K562 (cell line): ENCODE results near the gene TRMT44. TPM values are rescaled to one million over a fixed set of nuclear protein-coding genes. Genes with fewer than 3 reads are reported as not detected.

Experiments used
- CHD7 ChIP-seq: fragments of 200-600 bp; sonication (generic); IDR thresholded peaks from one replicate; pipeline ENCODE4 v1.6.1; 2012; ENCODE audit warnings: mild to moderate bottlenecking, low read depth, low read length, inconsistent platforms
- TGIF2 ChIP-seq: sonication (generic); formaldehyde crosslinking; IDR thresholded peaks from 2 replicates; pipeline ENCODE4 v1.8.1; 2022; ENCODE audit warnings: mild to moderate bottlenecking, missing genetic modification reagents, moderate library complexity
- ZNF609 ChIP-seq: sonication (generic); formaldehyde crosslinking; IDR thresholded peaks from 2 replicates; pipeline ENCODE4 v1.8.1; 2023; ENCODE audit warnings: missing genetic modification reagents, mild to moderate bottlenecking, borderline replicate concordance
- polyA plus RNA-seq, 8 experiments: library from polyadenylated mRNA; depleted of rRNA in 4 of 8; stranded (reverse) in 5 of 8; unstranded in 3 of 8; fragments of >200 nt; fragmentation: Nextera tagmentation in 2 of 8; fragmentation: Illumina TruSeq in 1 of 8; extraction: Ambion mirVana in 2 of 8; extraction: Trizol in 1 of 8; gene quantifications; 2 replicates each; pipeline versions ENCODE4 v1.2.1 to v1.2.3, GENCODE V29; 2011 to 2014; ENCODE audit warnings: inconsistent platforms in 1 of 8, missing spikeins in 1 of 8
- total RNA-seq, 7 experiments: library from RNA; depleted of rRNA in 6 of 7; stranded (reverse); fragments of >200 nt in 6 of 7; fragmentation: Illumina TruSeq in 2 of 7; extraction: Trizol in 2 of 7; gene quantifications; 2 replicates each; pipeline versions ENCODE4 v1.2.1 to v1.2.3, GENCODE V29; 2011 to 2021; ENCODE audit warnings: low replicate concordance in 1 of 7

The TRMT44 gene
- total and polyA plus RNA-seq, 9 of the 15 experiments (the other 6 are each of a cell fraction or from before 2014, with no cell fraction given): 1.2 to 18.6 (median 10.0) TPM

DNA sequence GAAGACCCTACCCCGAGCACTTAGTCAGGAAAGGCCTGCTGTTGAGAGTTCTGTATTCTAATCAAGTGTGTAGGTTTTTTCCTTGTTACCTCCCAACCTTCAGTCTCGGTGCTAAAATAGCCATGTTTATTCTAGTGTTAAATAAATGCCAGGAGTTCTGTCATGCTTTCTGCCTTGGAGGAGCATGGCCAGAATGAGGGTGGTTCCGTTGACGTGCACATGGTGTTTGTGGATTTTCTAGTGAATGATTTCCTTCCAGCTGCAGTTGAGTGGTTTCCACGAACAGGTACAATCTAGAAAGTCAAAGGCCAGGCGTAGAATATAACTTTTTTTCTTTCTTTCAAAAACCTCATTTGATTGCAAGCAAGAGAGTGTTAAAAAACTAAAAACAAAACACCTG, 21.0 kb downstream of the TRMT44 start (continued):
- no peak for TF ChIP-seq CHD7
- TF ChIP-seq TGIF2 (CRISPR knock-in tag): no peak
- TF ChIP-seq ZNF609 (CRISPR knock-in tag): no peak
- TF ChIP-seq, all 486 proteins: peak for 0
